ENCODE measurements around the gene STAT1. TPM values are rescaled to one million over a fixed set of nuclear protein-coding genes. Genes with fewer than 3 reads are reported as not detected.
A peak's percentile ranks its signal among the peaks of the same experiment; 100 is the strongest.

The STAT1 gene
- total RNA-seq (100 to 1,000 TPM in 1 of 9 donors, 10 to 100 TPM in 8; 29.1 to 469 (median 55.1) TPM), polyA plus RNA-seq (10 to 100 TPM in 1 of 2 donors, 1 to 10 TPM in 1; 7.8 to 31.8 TPM)
- long read RNA-seq, donor 1, full-length matches to known transcripts, result 70 of 103 reads
- long read RNA-seq, donor 1, partial matches to known transcripts, result 19 of 103 reads
- long read RNA-seq, donor 1, other reads (novel, unspliced or antisense), result 14 of 103 reads
- long read RNA-seq, donor 2, full-length matches to known transcripts, result 162 of 273 reads
- long read RNA-seq, donor 2, partial matches to known transcripts, result 84 of 273 reads
- long read RNA-seq, donor 2, other reads (novel, unspliced or antisense), result 27 of 273 reads
- long read RNA-seq, donor 3, full-length matches to known transcripts, result 67 of 90 reads
- long read RNA-seq, donor 3, partial matches to known transcripts, result 14 of 90 reads
- long read RNA-seq, donor 3, other reads (novel, unspliced or antisense), result 9 of 90 reads

GRCh38 chr2:191013932-191014652 is at the start of gene STAT1:
Gene STAT1 (minus strand): TSS chr2:191014171. CDS start chr2:191010003, 4,168 bp downstream.
- Histone ChIP-seq H3K27ac (peak within 1 kb of the TSS; percentile 75 to 98 (median 90)), H3K27me3 (no peaks in the 10 kb centered on the region), H3K4me3 (peak within 1 kb of the TSS; percentile 72 to 94 (median 82)), H3K36me3 (peaks cover 0 to 40% (median 17%) of the 10 kb centered on the region in 9 donors), H3K9me3 (no peaks in the 10 kb centered on the region), H3K4me1 (peaks cover 0 to 69% (median 30%) of the 10 kb centered on the region in 12 donors)
- WGBS, 4 donors, result 0 to 1% (median 0%) methylated on average over 16 to 68 of the region's 68 CpGs
- intact Hi-C loops (cut with DNase I), result loop anchor here in 3 of 10 donors (2.0 to 5.0 kb wide), 2 partner anchors 133 to 232 kb away; partner anchors contain the start of gene GLS (in 2 of the 3)
- peak in 1 of 2 donors; percentile 95 for TF ChIP-seq POLR2A (IDR thresholded peaks at IDR 0.05)
- TF ChIP-seq CTCF (IDR thresholded peaks at IDR 0.05), result peak in 6 of 12 donors; percentile 6 to 37 (median 20)
- peak; percentile 94 to 97 (median 95) for DNase-seq
- ATAC-seq, result peak; percentile 89 to 98 (median 96)

- Histone ChIP-seq H3K36me3 (peaks cover 0 to 6% (median 0%) of the 10 kb centered on the region in 9 donors), H3K27me3 (no peaks in the 10 kb centered on the region), H3K27ac (no peak overlapping the region), H3K4me1 (peaks cover 0 to 14% (median 0%) of the 10 kb centered on the region in 12 donors), H3K4me3 (no peak overlapping the region), H3K9me3 (no peaks in the 10 kb centered on the region)
- 83 to 94% (median 86%) methylated on average over 1 of the region's 1 CpG for WGBS, 4 donors
- ATAC-seq (no peak), DNase-seq (no peak)
- TF ChIP-seq CTCF (IDR thresholded peaks at IDR 0.05) (no peak), POLR2A (IDR thresholded peaks at IDR 0.05) (no peak)
- intact Hi-C loops (cut with DNase I), result no loop called here
Measured at GRCh38 chr2:191063584-191063983, 49.6 kb upstream of the STAT1 start.

- peak overlapping the region in 1 of 12 donors; percentile 38 for H3K27ac ChIP-seq
- no peaks in the 10 kb centered on the region for H3K27me3 ChIP-seq
- 86 to 96% (median 96%) methylated on average over 4 of the region's 4 CpGs for WGBS, 4 donors
- intact Hi-C loops (cut with DNase I), result no loop called here
- H3K4me1 ChIP-seq, result peaks cover 0 to 23% (median 0%) of the 10 kb centered on the region in 12 donors
- H3K36me3 ChIP-seq, result peaks cover 0 to 6% (median 0%) of the 10 kb centered on the region in 9 donors
- DNase-seq (no peak), ATAC-seq (no peak)
- H3K9me3 ChIP-seq, result no peaks in the 10 kb centered on the region
- no peak overlapping the region for H3K4me3 ChIP-seq
- TF ChIP-seq CTCF (IDR thresholded peaks at IDR 0.05) (no peak), POLR2A (IDR thresholded peaks at IDR 0.05) (no peak)
Measured at GRCh38 chr2:191061381-191061980, 47.5 kb upstream of the STAT1 start.
